ENCODE data around the gene SEPTIN12. TPM values are rescaled to one million over a fixed set of nuclear protein-coding genes. Genes with fewer than 3 reads are reported as not detected.
"Not testable (repeated sequence)": the region's sequence is repeated elsewhere in the genome, so short reads cannot be mapped to it uniquely, and the experiment has no call there.

Gene SEPTIN12
- polyA plus RNA-seq, 1 donor from 2014 or later = 1.8 TPM

- Histone ChIP-seq H3K79me2 (replicated peaks; ENCODE audit: insufficient read depth, low read length) (no peaks in the 10 kb centered on the region), H3K9me3 (ENCODE audit: low read length) (no peaks in the 10 kb centered on the region), H3F3A (ENCODE audit: insufficient read depth, low read length, poor library complexity, severe bottlenecking) (no peaks in the 10 kb centered on the region), H3K27me3 (ENCODE audit: insufficient read depth, low read depth, low read length) (no peaks in the 10 kb centered on the region), H2AFZ (ENCODE audit: low read depth, low read length) (no peak overlapping the region), H3K4me2 (ENCODE audit: low read length) (no peak overlapping the region), H3K9me2 (ENCODE audit: insufficient read depth, low read length) (no peaks in the 10 kb centered on the region), H3K36me3 (ENCODE audit: insufficient read depth, low read length) (no peaks in the 10 kb centered on the region), H3K4me3 (ENCODE audit: low read length) (no peak overlapping the region), H3K27ac (ENCODE audit: low read length) (no peak overlapping the region), H4K20me1 (ENCODE audit: insufficient read depth) (no peaks in the 10 kb centered on the region), H3K9ac (ENCODE audit: low read length) (no peak overlapping the region)
- TF ChIP-seq EZH2 (IDR thresholded peaks at IDR 0.05; ENCODE audit: borderline replicate concordance, insufficient read depth, low read length, poor library complexity, severe bottlenecking) (no peak), REST (IDR thresholded peaks at IDR 0.05; ENCODE audit: borderline replicate concordance) (no peak), CTCF (IDR thresholded peaks at IDR 0.05; ENCODE audit: poor library complexity, severe bottlenecking) (no peak), POLR2AphosphoS5 (IDR thresholded peaks at IDR 0.05) (no peak), MXI1 (conservative IDR thresholded peaks at IDR 0.05; ENCODE audit: poor library complexity, severe bottlenecking) (no peak), RAD21 (conservative IDR thresholded peaks at IDR 0.05) (no peak), TAF1 (IDR thresholded peaks at IDR 0.05; ENCODE audit: low read depth) (no peak), SMC3 (conservative IDR thresholded peaks at IDR 0.05; ENCODE audit: poor library complexity) (no peak), EP300 (conservative IDR thresholded peaks at IDR 0.05; ENCODE audit: poor library complexity, severe bottlenecking) (no peak)
Observed at GRCh38 chr16:4785758-4786433, 2.2 kb downstream of the SEPTIN12 start.

- H3K36me3 ChIP-seq (ENCODE audit: insufficient read depth, low read length); H2AFZ ChIP-seq (ENCODE audit: low read depth, low read length); H3K4me3 ChIP-seq (ENCODE audit: low read length); H3K27me3 ChIP-seq (ENCODE audit: insufficient read depth, low read depth, low read length); H3K4me2 ChIP-seq (ENCODE audit: low read length); H3K9ac ChIP-seq (ENCODE audit: low read length); H3K27ac ChIP-seq (ENCODE audit: low read length); H3K79me2 ChIP-seq (replicated peaks; ENCODE audit: insufficient read depth, low read length); H3K9me2 ChIP-seq (ENCODE audit: insufficient read depth, low read length); H3K9me3 ChIP-seq (ENCODE audit: low read length); H3F3A ChIP-seq (ENCODE audit: insufficient read depth, low read length, poor library complexity, severe bottlenecking); H4K20me1 ChIP-seq (ENCODE audit: insufficient read depth): not testable (repeated sequence)
Observed at GRCh38 chr16:4784444-4784987, 3.6 kb downstream of the SEPTIN12 start.

Measured in neural cell (in vitro differentiated cells).